ENCODE data around the gene LDLRAD3. TPM values are rescaled to one million over a fixed set of nuclear protein-coding genes. Genes with fewer than 3 reads are reported as not detected.

Gene LDLRAD3
- total RNA-seq, 2 experiments from 2014 or later: 0.22 to 0.59 TPM

- ATAC-seq: no peak
- Mint-ChIP-seq H3K36me3 (ENCODE audit: low read depth) (no peaks in the 10 kb centered on the region), H3K27me3 (no peaks in the 10 kb centered on the region), H3K27ac (no peak overlapping the region), H3K9me3 (no peaks in the 10 kb centered on the region), H3K4me3 (no peak overlapping the region), H3K4me1 (ENCODE audit: low read depth) (no peaks in the 10 kb centered on the region)
- POLR2A ChIA-PET: no interaction called here
- no peak for DNase-seq
- CTCF ChIA-PET: interaction anchor here (0.6 kb wide), 1 partner anchor 44 kb away, joined by 3 read pairs; no protein-coding TSS in a partner anchor
- TF ChIP-seq CTCF (IDR thresholded peaks at IDR 0.05): no peak
- intact Hi-C loops (cut with micrococcal nuclease): no loop called here
Measured at GRCh38 chr11:36016263-36016662, 72.4 kb downstream of the LDLRAD3 start.

- no peaks in the 10 kb centered on the region for H3K9me3 Mint-ChIP-seq
- TF ChIP-seq CTCF (IDR thresholded peaks at IDR 0.05): no peak
- H3K4me1 Mint-ChIP-seq (ENCODE audit: low read depth): no peaks in the 10 kb centered on the region
- intact Hi-C loops (cut with micrococcal nuclease): no loop called here
- ChIA-PET CTCF (no interaction called here), POLR2A (no interaction called here)
- no peak for ATAC-seq
- H3K27ac Mint-ChIP-seq: no peak overlapping the region
- no peaks in the 10 kb centered on the region for H3K27me3 Mint-ChIP-seq
- no peaks in the 10 kb centered on the region for H3K36me3 Mint-ChIP-seq (ENCODE audit: low read depth)
- no peak for DNase-seq
- no peak overlapping the region for H3K4me3 Mint-ChIP-seq
Measured at GRCh38 chr11:36016709-36017108, 72.8 kb downstream of the LDLRAD3 start.

- Mint-ChIP-seq H3K4me3 (no peak overlapping the region), H3K27ac (no peak overlapping the region), H3K27me3 (no peaks in the 10 kb centered on the region), H3K9me3 (no peaks in the 10 kb centered on the region), H3K36me3 (ENCODE audit: low read depth) (no peaks in the 10 kb centered on the region), H3K4me1 (ENCODE audit: low read depth) (no peaks in the 10 kb centered on the region)
- DNase-seq: no peak
- ChIA-PET CTCF (interaction anchor here (0.9 kb wide), 1 partner anchor 197 kb away, joined by 3 read pairs; no protein-coding TSS in a partner anchor), POLR2A (no interaction called here)
- no peak for ATAC-seq
- intact Hi-C loops (cut with micrococcal nuclease): no loop called here
- TF ChIP-seq CTCF (IDR thresholded peaks at IDR 0.05): no peak
Measured at GRCh38 chr11:36019005-36019596, 75.2 kb downstream of the LDLRAD3 start.

GRCh38 chr11:36019722-36020121 lies 75.9 kb downstream of the LDLRAD3 start:
- ChIA-PET POLR2A (no interaction called here), CTCF (interaction anchor here (0.9 to 1.3 kb wide), 2 partner anchors 198 kb away, joined by 3 to 4 read pairs; no protein-coding TSS in a partner anchor)
- no peak for TF ChIP-seq CTCF (IDR thresholded peaks at IDR 0.05)
- ATAC-seq (no peak), DNase-seq (no peak)
- intact Hi-C loops (cut with micrococcal nuclease): no loop called here
- no peak overlapping the region for H3K27ac Mint-ChIP-seq
- no peaks in the 10 kb centered on the region for H3K27me3 Mint-ChIP-seq
- H3K4me3 Mint-ChIP-seq: no peak overlapping the region
- no peaks in the 10 kb centered on the region for H3K4me1 Mint-ChIP-seq (ENCODE audit: low read depth)
- no peaks in the 10 kb centered on the region for H3K9me3 Mint-ChIP-seq
- no peaks in the 10 kb centered on the region for H3K36me3 Mint-ChIP-seq (ENCODE audit: low read depth)

- H3K27ac Mint-ChIP-seq: no peak overlapping the region
- TF ChIP-seq CTCF (IDR thresholded peaks at IDR 0.05): no peak
- H3K9me3 Mint-ChIP-seq: no peaks in the 10 kb centered on the region
- DNase-seq (no peak), ATAC-seq (no peak)
- ChIA-PET POLR2A (no interaction called here), CTCF (interaction anchor here (0.8 to 1.0 kb wide), 2 partner anchors 10 to 243 kb away, joined by 3 read pairs; no protein-coding TSS in a partner anchor)
- no peak overlapping the region for H3K4me3 Mint-ChIP-seq
- no peaks in the 10 kb centered on the region for H3K4me1 Mint-ChIP-seq (ENCODE audit: low read depth)
- no peaks in the 10 kb centered on the region for H3K36me3 Mint-ChIP-seq (ENCODE audit: low read depth)
- H3K27me3 Mint-ChIP-seq: no peaks in the 10 kb centered on the region
- intact Hi-C loops (cut with micrococcal nuclease): no loop called here
Measured at GRCh38 chr11:36022882-36023281, 79.0 kb downstream of the LDLRAD3 start.

All from activated CD8-positive, alpha-beta T cell treated with anti-CD3 and anti-CD28 coated beads for 36 hours (primary cell).